BE2C (cell line): ENCODE measurements around the gene BNIP2.

ENCODE experiments used
- DNase-seq: peaks from one replicate; pipeline ENCODE4 v3.0.0-alpha.2; 2020
- H3K27me3 ChIP-seq: fragments of 250-450 bp; sonication (Bioruptor Pico); 2 replicates; pipeline ENCODE4 v1.5.1; 2020; ENCODE audit warnings: mild to moderate bottlenecking
- H3K36me3 ChIP-seq: fragments of 250-450 bp; sonication (Bioruptor Pico); 2 replicates; pipeline ENCODE4 v1.5.1; 2020; ENCODE audit warnings: mild to moderate bottlenecking
- H3K4me1 ChIP-seq: fragments of 250-450 bp; sonication (Bioruptor Pico); 2 replicates; pipeline ENCODE4 v1.5.1; 2020
- H3K4me3 ChIP-seq: 2 replicates; pipeline ENCODE4 v1.5.1; 2011; ENCODE audit warnings: low read depth, low read length
- H3K9me3 ChIP-seq: fragments of 250-450 bp; sonication (Bioruptor Pico); 2 replicates; pipeline ENCODE4 v1.5.1; 2020
- CTCF ChIP-seq: IDR thresholded peaks from 2 replicates; pipeline ENCODE4 v1.5.1; 2012; ENCODE audit warnings: mild to moderate bottlenecking, low read depth, low read length

BNIP2 gene

GRCh38 chr15:59685737-59686297, 3.3 kb downstream of the BNIP2 start:
- no peak for TF ChIP-seq CTCF
- Histone ChIP-seq H3K27me3 (no peaks in the 10 kb centered on the region), H3K9me3 (no peaks in the 10 kb centered on the region), H3K4me3 (no peak overlapping the region), H3K4me1 (peaks cover 6% of the 10 kb centered on the region; the same call in 1 of the 2 replicates), H3K36me3 (peaks cover 15% of the 10 kb centered on the region)
- no peak for DNase-seq

GRCh38 chr15:59680870-59681269, 8.2 kb downstream of the BNIP2 start:
- H3K27me3 ChIP-seq = no peaks in the 10 kb centered on the region
- no peaks in the 10 kb centered on the region; the same call in 1 of the 2 replicates for H3K4me1 ChIP-seq
- DNase-seq = no peak
- no peak for TF ChIP-seq CTCF
- H3K4me3 ChIP-seq = no peak overlapping the region
- H3K9me3 ChIP-seq = no peaks in the 10 kb centered on the region
- peaks cover 58% of the 10 kb centered on the region for H3K36me3 ChIP-seq

- no peak for TF ChIP-seq CTCF
- Histone ChIP-seq H3K9me3 (no peaks in the 10 kb centered on the region), H3K4me3 (no peak overlapping the region), H3K4me1 (no peaks in the 10 kb centered on the region), H3K27me3 (no peaks in the 10 kb centered on the region), H3K36me3 (peaks cover 63% of the 10 kb centered on the region)
- DNase-seq = no peak
Observed at GRCh38 chr15:59680346-59680745, 8.8 kb downstream of the BNIP2 start.

- Histone ChIP-seq H3K9me3 (no peaks in the 10 kb centered on the region), H3K36me3 (peaks cover 77% of the 10 kb centered on the region), H3K4me3 (no peak overlapping the region), H3K4me1 (no peaks in the 10 kb centered on the region), H3K27me3 (no peaks in the 10 kb centered on the region)
- DNase-seq = no peak
- TF ChIP-seq CTCF = no peak
Observed at GRCh38 chr15:59678620-59679019, 10.5 kb downstream of the BNIP2 start.

- peaks cover 81% of the 10 kb centered on the region for H3K36me3 ChIP-seq
Observed at GRCh38 chr15:59678172-59678571, 10.9 kb downstream of the BNIP2 start.

More at GRCh38 chr15:59678172-59678571, 10.9 kb downstream of the BNIP2 start:
- H3K4me3 ChIP-seq = no peak overlapping the region
- no peak for DNase-seq
- no peaks in the 10 kb centered on the region for H3K27me3 ChIP-seq
- no peaks in the 10 kb centered on the region for H3K9me3 ChIP-seq
- TF ChIP-seq CTCF = no peak
- no peaks in the 10 kb centered on the region for H3K4me1 ChIP-seq
